ENCODE data around the gene FLT1.
A peak's percentile ranks its signal among the peaks of the same experiment; 100 is the strongest.

DNA sequence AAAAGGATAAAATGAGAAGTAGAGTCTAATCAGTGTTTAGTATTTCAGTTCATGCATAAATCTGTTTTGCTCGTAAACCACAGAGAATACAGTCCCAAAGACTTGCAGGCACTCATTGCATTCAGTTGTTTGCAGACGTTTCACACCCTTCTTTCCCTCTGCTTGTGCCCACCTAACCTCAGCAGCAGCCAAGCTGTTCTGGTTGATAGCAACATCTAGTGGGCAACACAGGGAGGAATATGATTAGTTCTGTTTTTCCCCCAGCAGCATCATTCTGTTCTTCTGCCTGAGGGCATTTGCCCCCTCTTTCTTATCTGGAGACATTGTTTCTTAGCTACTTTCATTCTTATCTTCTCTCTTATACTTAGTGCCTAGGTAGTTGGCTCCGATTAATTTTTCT lies 221.0 kb downstream of the FLT1 start:
- no peak for TF ChIP-seq TCF7L2 (IDR thresholded peaks at IDR 0.05; ENCODE audit: low read depth, low read length)
- TF ChIP-seq, protein P1, sequence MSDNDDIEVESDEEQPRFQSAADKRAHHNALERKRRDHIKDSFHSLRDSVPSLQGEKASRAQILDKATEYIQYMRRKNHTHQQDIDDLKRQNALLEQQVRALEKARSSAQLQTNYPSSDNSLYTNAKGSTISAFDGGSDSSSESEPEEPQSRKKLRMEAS (IDR thresholded peaks at IDR 0.05): no peak
- no peak for TF ChIP-seq GATAD2A (CRISPR knock-in tag; IDR thresholded peaks at IDR 0.05)
- TF ChIP-seq CCAR2 (optimal IDR thresholded peaks at IDR 0.05; ENCODE audit: low read depth, low read length): no peak
- TF ChIP-seq RNF2 (conservative IDR thresholded peaks at IDR 0.05; ENCODE audit: low read depth): no peak
- TF ChIP-seq, protein P2, sequence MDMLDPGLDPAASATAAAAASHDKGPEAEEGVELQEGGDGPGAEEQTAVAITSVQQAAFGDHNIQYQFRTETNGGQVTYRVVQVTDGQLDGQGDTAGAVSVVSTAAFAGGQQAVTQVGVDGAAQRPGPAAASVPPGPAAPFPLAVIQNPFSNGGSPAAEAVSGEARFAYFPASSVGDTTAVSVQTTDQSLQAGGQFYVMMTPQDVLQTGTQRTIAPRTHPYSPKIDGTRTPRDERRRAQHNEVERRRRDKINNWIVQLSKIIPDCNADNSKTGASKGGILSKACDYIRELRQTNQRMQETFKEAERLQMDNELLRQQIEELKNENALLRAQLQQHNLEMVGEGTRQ (IDR thresholded peaks at IDR 0.05; ENCODE audit: low read depth, low read length): no peak
- TF ChIP-seq, protein P2 (CRISPR knock-in tag; IDR thresholded peaks at IDR 0.05; ENCODE audit: borderline replicate concordance): no peak
- TF ChIP-seq, protein P3, sequence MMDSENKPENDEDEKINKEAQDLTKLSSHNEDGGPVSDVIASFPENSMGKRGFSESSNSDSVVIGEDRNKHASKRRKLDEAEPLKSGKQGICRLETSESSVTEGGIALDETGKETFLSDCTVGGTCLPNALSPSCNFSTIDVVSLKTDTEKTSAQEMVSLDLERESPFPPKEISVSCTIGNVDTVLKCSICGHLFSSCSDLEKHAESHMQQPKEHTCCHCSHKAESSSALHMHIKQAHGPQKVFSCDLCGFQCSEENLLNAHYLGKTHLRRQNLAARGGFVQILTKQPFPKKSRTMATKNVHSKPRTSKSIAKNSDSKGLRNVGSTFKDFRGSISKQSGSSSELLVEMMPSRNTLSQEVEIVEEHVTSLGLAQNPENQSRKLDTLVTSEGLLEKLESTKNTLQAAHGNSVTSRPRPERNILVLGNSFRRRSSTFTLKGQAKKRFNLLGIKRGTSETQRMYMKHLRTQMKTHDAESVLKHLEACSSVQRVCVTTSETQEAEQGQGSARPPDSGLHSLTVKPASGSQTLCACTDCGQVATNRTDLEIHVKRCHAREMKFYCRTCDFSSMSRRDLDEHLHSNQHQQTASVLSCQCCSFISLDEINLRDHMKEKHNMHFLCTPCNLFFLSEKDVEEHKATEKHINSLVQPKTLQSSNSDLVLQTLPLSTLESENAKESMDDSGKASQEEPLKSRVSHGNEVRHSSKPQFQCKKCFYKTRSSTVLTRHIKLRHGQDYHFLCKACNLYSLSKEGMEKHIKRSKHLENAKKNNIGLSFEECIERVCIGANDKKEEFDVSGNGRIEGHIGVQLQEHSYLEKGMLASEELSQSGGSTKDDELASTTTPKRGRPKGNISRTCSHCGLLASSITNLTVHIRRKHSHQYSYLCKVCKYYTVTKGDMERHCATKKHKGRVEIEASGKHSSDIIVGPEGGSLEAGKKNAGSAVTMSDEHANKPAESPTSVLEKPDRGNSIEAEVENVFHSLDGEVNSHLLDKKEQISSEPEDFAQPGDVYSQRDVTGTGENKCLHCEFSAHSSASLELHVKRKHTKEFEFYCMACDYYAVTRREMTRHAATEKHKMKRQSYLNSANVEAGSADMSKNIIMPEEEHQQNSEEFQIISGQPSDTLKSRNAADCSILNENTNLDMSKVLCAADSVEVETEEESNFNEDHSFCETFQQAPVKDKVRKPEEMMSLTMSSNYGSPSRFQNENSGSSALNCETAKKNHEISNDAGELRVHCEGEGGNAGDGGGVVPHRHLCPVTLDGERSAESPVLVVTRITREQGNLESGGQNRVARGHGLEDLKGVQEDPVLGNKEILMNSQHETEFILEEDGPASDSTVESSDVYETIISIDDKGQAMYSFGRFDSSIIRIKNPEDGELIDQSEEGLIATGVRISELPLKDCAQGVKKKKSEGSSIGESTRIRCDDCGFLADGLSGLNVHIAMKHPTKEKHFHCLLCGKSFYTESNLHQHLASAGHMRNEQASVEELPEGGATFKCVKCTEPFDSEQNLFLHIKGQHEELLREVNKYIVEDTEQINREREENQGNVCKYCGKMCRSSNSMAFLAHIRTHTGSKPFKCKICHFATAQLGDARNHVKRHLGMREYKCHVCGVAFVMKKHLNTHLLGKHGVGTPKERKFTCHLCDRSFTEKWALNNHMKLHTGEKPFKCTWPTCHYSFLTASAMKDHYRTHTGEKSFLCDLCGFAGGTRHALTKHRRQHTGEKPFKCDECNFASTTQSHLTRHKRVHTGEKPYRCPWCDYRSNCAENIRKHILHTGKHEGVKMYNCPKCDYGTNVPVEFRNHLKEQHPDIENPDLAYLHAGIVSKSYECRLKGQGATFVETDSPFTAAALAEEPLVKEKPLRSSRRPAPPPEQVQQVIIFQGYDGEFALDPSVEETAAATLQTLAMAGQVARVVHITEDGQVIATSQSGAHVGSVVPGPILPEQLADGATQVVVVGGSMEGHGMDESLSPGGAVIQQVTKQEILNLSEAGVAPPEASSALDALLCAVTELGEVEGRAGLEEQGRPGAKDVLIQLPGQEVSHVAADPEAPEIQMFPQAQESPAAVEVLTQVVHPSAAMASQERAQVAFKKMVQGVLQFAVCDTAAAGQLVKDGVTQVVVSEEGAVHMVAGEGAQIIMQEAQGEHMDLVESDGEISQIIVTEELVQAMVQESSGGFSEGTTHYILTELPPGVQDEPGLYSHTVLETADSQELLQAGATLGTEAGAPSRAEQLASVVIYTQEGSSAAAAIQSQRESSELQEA (CRISPR knock-in tag; IDR thresholded peaks at IDR 0.05; ENCODE audit: not compliant biosample characterization): no peak
- no peak for TF ChIP-seq FOXM1 (CRISPR knock-in tag; IDR thresholded peaks at IDR 0.05)
- TF ChIP-seq SMAD3 (CRISPR knock-in tag; IDR thresholded peaks at IDR 0.05): no peak
- TF ChIP-seq, protein P4, sequence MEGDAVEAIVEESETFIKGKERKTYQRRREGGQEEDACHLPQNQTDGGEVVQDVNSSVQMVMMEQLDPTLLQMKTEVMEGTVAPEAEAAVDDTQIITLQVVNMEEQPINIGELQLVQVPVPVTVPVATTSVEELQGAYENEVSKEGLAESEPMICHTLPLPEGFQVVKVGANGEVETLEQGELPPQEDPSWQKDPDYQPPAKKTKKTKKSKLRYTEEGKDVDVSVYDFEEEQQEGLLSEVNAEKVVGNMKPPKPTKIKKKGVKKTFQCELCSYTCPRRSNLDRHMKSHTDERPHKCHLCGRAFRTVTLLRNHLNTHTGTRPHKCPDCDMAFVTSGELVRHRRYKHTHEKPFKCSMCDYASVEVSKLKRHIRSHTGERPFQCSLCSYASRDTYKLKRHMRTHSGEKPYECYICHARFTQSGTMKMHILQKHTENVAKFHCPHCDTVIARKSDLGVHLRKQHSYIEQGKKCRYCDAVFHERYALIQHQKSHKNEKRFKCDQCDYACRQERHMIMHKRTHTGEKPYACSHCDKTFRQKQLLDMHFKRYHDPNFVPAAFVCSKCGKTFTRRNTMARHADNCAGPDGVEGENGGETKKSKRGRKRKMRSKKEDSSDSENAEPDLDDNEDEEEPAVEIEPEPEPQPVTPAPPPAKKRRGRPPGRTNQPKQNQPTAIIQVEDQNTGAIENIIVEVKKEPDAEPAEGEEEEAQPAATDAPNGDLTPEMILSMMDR (CRISPR knock-in tag; IDR thresholded peaks at IDR 0.05): 0 out of 2 replicates have a peak, but pooled peaks have one; percentile 18
- no peak for TF ChIP-seq ZNF709 (CRISPR knock-in tag; IDR thresholded peaks at IDR 0.05)
